Forelimb muscle (tissue), 1 donor: ENCODE measurements around the gene LHX2. TPM values are rescaled to one million over a fixed set of nuclear protein-coding genes. Genes with fewer than 3 reads are reported as not detected.

Experiments used
- DNase-seq: peaks from one replicate; pipeline ENCODE4 v3.0.0-alpha.2; 2013; ENCODE audit warnings: low read depth
- polyA plus RNA-seq: library from polyadenylated mRNA; unstranded; fragments of 120-200 nt; gene quantifications from one replicate; pipeline ENCODE4 v1.2.1, GENCODE V29; 2013; ENCODE audit not compliant: insufficient read length

Gene LHX2
- polyA plus RNA-seq, 1 donor, result 1.9 TPM

DNA sequence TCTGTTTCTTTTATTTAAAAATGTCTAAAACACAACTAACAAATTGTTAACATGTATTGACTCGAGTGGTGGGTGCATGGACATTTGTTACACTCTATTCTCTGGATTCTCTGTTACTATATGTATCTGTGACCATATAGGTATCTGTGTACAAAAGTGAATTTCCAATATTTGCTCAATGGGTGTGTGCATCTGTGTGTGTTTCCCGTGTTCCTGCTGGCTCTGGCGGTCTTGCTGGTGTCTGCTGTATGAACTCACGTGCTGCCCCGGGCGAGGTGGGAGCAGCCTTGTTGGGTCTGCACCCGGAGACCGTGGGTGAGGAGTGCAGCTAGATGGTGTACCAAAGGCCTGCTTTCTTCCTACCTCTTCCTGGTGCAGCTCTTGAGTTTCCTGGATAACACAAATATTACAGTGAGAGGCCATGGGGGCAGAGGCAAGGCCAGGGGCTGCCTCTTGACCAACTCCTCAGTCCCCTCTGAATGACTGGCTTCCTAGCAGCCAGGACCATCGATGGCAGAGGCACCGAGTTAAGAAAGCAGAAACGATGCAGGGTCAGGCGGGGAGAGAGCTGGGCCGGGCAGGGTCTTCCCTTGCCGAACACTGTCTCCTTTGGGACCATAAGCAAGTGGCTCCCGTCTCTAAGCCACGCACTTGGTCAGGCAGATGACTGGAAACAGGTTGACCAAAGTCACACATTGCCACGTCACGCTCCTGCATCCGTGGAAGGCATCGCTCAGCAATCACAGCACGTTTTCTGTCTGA is 49.5 kb downstream of the LHX2 start:
- DNase-seq, result no peak

DNA sequence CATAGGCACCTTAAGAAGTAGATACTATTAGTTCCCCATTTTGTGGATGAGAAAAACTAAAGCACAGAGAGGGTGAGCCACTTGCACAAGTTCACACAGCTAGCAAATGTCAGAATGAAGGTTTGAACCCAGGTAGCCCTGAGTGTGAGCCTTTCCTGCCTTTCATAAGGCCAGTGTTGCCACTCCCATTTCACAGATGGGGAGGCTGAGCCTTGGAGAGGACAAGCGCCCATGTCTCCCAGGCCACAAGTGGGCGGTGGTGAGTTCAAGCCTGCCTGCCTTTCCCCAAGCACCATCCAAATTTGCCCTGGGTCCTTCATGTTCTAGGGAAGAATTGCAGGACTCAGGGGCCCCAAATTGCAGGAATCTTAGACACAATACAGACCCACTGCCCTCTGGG is 50.6 kb downstream of the LHX2 start:
- no peak for DNase-seq

DNA sequence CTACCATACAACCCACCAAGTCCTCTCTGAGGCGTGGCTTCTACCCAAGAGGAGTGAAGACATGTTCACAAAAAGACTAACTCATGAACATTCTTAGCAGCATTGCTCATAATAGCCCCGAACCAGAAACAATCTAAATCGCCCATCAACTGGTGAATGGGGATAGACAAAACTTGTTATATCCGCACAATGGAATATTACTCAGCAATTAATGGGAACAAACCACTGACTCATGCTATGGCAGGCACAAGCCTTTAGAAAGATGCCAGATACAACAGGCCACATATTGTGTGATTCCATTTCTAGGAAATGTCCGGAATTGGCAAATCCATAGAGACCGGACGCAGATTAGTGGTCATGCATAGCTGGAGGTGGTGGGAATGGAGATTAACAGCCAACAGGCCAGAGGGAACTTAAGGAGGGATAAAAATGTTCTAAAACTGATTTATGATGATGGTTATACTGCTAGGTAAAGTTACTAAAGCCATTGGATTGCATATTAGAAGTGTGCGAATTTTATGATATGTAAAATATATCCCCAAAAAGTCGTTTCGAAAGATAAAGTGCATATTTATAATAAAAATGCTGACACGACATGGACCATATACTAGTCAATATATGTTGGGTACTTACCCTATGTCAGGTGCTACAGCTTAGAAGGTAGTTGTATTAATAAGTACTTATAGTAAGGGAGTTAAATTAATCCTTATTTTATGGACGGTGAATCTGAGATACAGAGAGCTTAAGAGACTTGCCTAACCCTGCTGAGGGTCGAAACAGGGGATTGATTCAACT is 55.4 kb downstream of the LHX2 start:
- no peak for DNase-seq

DNA sequence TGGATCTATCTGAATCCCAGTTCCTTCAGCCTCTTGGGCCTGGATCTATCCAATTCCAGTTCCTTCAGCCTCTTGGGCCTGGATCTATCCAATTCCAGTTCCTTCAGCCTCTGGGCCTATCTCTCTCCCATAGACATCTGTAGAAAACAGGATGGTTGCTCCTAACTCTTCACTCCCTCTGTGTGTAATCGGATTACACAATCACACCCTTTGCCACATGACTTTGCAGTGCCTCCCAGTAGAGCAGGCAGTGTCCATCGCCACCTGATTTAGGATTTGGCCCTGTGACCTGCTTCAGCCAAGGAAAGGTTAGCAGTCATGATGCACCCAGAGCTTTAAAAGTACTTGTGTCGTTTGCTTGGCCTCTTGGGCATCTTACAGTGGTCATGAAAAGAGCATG is 56.7 kb downstream of the LHX2 start:
- DNase-seq, result no peak

DNA sequence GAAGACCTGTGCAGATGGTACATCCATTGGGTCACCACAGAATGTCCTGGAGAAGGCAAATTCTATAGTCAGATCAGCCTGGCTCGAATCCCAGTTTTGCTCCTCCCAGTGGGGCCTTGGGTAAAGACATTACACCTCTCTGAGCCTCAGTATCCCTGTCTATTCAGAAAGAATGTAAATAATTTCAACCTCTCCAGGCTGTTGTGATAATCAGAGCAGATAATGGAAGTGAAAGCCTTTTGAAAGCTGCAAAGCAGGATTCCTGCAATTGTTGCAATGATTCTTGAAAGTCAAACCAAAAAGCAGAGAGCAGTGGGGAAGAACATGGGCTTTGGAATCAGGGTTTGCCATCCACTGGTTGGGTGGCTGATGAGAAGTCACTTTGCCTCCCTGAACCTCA is 63.2 kb downstream of the LHX2 start:
- DNase-seq, result no peak

GRCh38 chr9:124075761-124076160 is 64.2 kb downstream of the LHX2 start:
- no peak for DNase-seq

GRCh38 chr9:124077915-124078572 is 66.5 kb downstream of the LHX2 start:
- DNase-seq, result no peak

DNA sequence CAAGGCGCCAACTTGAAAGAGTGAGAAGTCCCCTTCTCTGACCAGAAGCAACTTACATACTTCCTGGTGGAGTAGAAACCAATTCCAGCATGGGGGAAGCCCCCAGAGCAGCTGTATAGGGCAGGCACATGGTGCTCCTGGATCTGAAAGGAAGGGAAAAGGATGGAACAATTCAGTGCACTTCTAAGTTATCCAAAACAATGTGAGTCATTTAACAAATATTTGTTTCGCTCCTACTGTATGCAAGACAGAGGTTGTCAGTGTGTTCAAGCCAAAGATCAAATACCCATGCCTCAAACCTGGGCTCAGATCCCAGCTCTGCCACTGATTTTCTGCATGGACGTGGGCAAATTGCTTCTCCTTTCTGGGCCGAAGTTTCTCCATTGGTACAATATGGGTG is 67.1 kb downstream of the LHX2 start:
- peak; percentile 6 for DNase-seq

GRCh38 chr9:124079176-124079925 is 67.8 kb downstream of the LHX2 start:
- DNase-seq, result peak; percentile 5

DNA sequence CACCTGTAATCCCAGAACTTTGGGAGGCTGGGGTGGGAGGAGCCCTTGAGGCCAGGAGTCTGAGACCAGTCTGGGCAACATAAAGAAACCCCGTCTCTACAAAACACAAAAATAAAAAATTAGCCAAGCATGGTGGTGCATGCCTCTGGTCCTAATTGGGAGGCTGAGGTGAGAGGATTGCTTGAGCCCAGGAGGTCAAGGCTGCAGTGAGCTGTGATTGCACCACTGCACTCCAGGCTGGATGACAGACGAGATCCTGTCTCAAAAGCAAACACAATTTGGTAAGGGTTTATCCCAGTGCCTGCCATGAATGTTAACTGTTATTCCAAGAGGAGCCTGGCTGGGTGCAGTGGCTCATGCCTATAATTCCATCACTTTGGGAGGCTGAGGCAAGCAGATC is 71.1 kb downstream of the LHX2 start:
- DNase-seq, result no peak

Other genes starting within 250 kb of the LHX2 start
- 12.2 TPM for gene DENND1A, start 81.6 kb upstream of the LHX2 start, polyA plus RNA-seq
- gene NEK6, start 246.2 kb downstream of the LHX2 start, polyA plus RNA-seq, result 30.5 TPM